Coronary artery (tissue), 2 donors: ENCODE measurements around the gene RNF114.

Experiments used
- DNase-seq: peaks from one replicate; pipeline ENCODE4 v3.0.0-alpha.2; 2017; ENCODE audit warnings: low spot score
- H3K27ac ChIP-seq, 2 donors: fragments of 200-600 bp; sonication (generic); one replicate each; pipeline ENCODE4 v1.5.1; 2016 to 2019
- H3K4me3 ChIP-seq: fragments of 200-600 bp; sonication (generic); 2 replicates; pipeline ENCODE4 v1.5.1; 2016; ENCODE audit warnings: mild to moderate bottlenecking, moderate library complexity
- TF ChIP-seq, protein P1 (sequence below): fragments of 200-600 bp; sonication (generic); IDR thresholded peaks from one replicate; pipeline ENCODE4 v1.5.1; 2019; ENCODE audit warnings: antibody characterized with exemption

Gene RNF114

DNA sequence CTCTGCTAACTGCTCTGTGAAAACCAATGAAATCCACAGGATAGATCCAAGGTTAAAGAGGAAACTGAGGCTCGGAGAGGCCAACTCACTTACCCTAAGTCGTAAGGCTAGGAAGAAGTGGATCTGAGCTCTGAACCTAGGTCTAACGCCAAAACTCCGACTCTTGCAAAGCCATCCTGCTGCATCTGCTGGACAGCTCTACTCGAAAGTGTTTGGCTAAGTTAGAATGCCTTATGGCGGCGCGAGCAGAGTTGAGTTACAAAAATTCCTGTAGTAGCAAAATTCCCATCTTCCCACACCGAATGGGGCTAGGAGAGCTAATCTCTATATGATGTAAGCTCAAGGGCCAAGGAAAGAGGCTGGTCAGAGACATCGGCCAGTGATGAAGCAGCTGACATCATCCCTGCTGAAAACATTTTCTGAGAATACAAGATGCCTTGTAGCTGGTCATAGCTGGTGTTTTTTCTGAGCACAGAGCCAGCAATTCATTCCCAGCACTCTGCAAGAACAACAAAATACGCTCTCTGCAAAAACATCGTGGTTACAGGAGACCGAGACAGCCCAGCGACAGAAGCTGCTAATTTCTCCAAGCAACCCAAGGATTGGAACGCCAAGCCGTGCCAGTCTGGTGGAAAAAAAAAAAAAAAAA, 22.7 kb upstream of the RNF114 start:
- no peak for DNase-seq
- TF ChIP-seq, protein P1, sequence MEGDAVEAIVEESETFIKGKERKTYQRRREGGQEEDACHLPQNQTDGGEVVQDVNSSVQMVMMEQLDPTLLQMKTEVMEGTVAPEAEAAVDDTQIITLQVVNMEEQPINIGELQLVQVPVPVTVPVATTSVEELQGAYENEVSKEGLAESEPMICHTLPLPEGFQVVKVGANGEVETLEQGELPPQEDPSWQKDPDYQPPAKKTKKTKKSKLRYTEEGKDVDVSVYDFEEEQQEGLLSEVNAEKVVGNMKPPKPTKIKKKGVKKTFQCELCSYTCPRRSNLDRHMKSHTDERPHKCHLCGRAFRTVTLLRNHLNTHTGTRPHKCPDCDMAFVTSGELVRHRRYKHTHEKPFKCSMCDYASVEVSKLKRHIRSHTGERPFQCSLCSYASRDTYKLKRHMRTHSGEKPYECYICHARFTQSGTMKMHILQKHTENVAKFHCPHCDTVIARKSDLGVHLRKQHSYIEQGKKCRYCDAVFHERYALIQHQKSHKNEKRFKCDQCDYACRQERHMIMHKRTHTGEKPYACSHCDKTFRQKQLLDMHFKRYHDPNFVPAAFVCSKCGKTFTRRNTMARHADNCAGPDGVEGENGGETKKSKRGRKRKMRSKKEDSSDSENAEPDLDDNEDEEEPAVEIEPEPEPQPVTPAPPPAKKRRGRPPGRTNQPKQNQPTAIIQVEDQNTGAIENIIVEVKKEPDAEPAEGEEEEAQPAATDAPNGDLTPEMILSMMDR = no peak
- no peak overlapping the region for H3K27ac ChIP-seq
- peak overlapping the region; percentile 98 for H3K4me3 ChIP-seq

DNA sequence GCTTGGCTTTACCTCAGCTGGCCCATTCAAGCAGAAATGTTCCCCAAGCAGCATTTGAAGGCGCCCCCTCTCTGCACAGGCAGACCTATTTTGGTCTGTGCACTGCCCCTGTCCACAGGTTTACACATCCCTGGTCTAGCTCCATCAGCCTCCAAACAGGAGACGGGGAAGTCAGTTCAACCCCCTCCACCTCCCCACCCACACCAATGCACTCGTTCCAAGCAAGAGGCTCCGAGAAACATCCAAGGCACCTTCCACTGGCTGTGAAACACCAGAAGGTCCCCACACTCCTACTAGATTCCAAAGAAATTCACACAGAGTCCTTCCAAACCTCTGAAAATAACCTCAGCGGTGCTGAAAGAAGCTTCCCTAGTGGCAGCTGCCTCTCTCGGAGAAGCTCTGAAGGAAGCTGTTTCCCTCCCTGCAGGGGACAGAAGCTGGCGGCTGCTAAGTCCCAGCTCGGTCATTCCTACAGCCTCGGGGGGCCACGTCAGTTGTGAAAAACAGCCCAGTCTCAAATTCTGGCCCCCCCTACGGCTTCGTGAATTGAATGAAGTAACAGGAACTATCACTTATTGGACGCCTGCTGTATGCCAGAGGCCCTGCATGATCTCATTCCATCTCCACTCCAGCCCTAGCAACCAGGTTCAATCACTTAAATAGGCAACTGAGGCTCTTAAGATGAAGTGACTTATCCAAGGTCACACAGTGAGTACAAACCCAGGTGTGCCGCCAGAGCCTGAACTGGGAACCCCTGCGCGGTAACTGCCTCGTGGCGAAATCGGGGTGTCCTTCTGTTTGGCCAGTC, 21.7 kb upstream of the RNF114 start:
- DNase-seq = no peak
- peak overlapping the region; percentile 98 for H3K4me3 ChIP-seq
- TF ChIP-seq, protein P1 = no peak
- H3K27ac ChIP-seq = peak overlapping the region; percentile 94 to 99

DNA sequence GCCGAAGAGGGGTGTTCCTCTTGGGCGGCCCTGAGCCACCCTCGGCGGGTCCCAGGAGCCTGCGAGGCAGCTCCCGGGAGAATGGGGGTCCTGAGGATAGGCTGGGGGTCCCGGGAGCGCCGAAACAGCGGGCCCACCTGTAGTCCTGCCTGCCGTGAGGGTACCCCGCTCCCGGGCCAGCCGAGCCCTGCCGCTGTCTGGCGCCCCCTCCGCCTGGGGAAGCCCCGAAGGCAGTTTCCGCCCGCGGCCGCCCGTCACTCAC, 21.1 kb upstream of the RNF114 start:
- peak; percentile 75 for DNase-seq
- TF ChIP-seq, protein P1 = no peak

DNA sequence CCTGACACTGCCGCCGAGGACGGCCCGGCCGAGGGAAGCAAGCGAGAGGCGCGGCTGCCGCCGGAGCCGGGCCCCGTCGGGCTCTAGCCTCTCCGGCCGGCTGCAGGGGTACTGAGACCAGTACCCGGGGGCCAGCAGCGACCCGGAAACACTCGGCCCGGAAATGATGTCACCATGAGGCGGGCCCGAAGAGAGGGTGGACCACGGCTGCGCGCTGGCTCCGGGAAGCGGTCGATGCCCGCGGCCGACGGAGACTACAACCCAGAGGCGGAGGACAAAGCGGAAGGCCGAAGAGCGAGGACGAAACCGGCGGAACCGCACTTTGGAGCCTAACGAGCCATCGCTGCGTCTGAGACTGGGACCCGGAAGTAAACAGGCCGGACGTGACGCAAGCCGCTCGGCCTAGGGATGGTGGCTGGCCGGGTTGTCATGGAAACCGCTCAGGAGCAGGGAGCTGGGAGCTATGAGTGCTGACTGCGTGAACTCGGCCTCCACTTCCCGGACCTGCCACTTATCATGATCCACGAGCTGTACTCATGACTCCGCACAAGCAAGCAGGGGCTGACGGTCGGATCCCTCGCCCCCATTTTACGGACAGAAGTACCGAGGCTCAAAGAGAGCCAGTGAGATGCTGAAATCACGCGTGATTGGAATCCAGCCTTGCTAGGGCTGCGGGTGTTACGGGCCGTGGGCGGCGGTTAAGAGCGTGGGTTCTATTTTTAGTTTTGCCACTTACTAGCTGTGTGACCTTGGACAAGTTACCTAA, 20.6 kb upstream of the RNF114 start, which contains the start of gene SPATA2:
Gene SPATA2, minus strand, starts transcription at position 150 of the 766 bp plus-strand sequence. CDS start 7,039 bp downstream, outside the sequence.
- H3K27ac ChIP-seq = peak within 1 kb of the TSS; percentile 94 to 99
- peak; percentile 97 for DNase-seq
- peak within 1 kb of the TSS; percentile 98 for H3K4me3 ChIP-seq
- TF ChIP-seq, protein P1 = no peak

More for the DNA sequence above, 21.1 kb upstream of the RNF114 start:
- peak overlapping the region; percentile 94 to 99 for H3K27ac ChIP-seq
- H3K4me3 ChIP-seq = peak overlapping the region; percentile 98

DNA sequence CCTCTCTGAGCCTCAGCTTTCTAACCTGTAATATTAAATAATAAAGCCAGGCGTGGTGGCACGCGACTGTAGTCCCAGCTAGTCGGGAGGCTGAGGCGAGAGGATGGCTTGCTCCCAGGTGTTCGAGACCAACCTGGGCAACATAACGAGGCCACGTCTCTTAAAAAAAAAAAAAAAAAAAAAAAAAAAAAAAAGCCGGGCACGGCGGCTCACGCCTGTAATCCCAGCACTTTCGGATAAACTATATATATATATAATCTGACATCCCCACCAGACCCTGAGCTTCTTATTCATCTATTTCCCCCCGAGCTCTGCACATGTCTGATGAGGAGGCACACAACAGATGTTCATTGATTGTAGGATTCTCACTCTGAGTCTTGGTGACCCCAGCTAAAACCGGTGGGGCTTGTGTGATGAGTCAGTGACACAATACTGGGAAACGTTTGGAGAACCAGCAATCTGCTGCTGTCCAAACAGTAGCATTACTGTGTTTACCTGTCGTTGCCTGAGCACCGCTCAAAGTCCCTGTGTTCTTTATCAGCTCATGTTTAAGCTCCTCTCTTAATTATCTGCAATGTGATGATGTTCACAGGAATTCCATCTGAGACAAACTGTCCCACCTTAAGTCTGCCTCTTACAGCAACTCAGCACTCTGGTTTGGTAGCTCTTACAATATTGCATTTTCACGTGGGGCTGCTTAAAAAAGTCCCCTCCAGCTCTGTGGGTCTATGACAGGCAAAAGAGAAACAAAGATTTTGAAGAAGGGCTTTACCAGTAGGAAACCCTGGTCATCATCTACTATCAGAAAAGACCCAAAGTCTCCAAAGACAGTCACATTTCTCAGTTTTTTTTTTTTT, 19.8 kb upstream of the RNF114 start:
- TF ChIP-seq, protein P1 = no peak
- Histone ChIP-seq H3K4me3 (peak overlapping the region; percentile 98), H3K27ac (peak overlapping the region; percentile 94 to 99)
- no peak for DNase-seq

DNA sequence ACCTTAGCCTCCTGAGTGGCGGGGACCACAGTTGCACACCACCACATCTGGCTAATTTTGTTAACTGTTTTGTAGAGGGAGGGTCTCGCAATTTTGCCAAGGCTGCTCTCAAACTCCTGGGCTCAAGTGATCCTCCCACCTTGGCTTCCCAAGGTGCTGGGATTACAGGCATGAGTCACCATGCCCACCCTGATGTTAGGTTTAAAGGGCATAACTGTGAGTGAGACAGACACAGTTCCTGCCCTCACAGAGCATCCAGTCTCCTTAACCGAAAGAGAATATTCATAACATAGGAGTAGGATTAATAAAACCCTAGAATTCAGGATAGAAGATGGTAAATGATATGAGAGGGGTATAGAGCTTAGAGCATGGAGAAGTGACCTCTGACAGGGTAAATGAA, 17.8 kb upstream of the RNF114 start:
- Histone ChIP-seq H3K27ac (no peak overlapping the region), H3K4me3 (no peak overlapping the region)
- no peak for DNase-seq
- TF ChIP-seq, protein P1 = no peak
